ENCODE results near the gene ELOA2. TPM values are rescaled to one million over a fixed set of nuclear protein-coding genes. Genes with fewer than 3 reads are reported as not detected.

Gene ELOA2
- total RNA-seq = not detected

GRCh38 chr18:47035156-47035671 is at the start of gene ELOA2:
Gene ELOA2, minus strand, starts transcription at chr18:47035621. Its CDS starts 357 bp downstream, at chr18:47035264.
- no peak within 1 kb of the TSS for H3K27ac ChIP-seq

GRCh38 chr18:47081578-47081977 is 46.2 kb upstream of the ELOA2 start:
- 70 to 80% methylated on average over 2 of the region's 2 CpGs for WGBS, 2 donors
- Histone ChIP-seq H3K27ac (no peak overlapping the region), H3K4me1 (no peaks in the 10 kb centered on the region), H3K36me3 (replicated peaks in 1 of 2; ENCODE audit: insufficient read depth in 1 of 2, low read depth in 2 of 2) (no peaks in the 10 kb centered on the region), H3K4me3 (no peak overlapping the region), H3K9me3 (no peaks in the 10 kb centered on the region), H3K27me3 (no peaks in the 10 kb centered on the region)
- ATAC-seq = no peak
- intact Hi-C loops (cut with DNase I) = no loop called here
- TF ChIP-seq CTCF (IDR thresholded peaks at IDR 0.05) (no peak), POLR2A (IDR thresholded peaks at IDR 0.05) (no peak)
- no peak for DNase-seq

More at GRCh38 chr18:47035156-47035671, at the start of gene ELOA2:
- ATAC-seq = no peak
- Histone ChIP-seq H3K9me3 (no peaks in the 10 kb centered on the region), H3K27me3 (no peaks in the 10 kb centered on the region), H3K4me3 (no peak within 1 kb of the TSS), H3K36me3 (replicated peaks in 1 of 2; ENCODE audit: insufficient read depth in 1 of 2, low read depth in 2 of 2) (no peaks in the 10 kb centered on the region), H3K4me1 (no peaks in the 10 kb centered on the region)
- 94 to 99% methylated on average over 14 to 29 of the region's 29 CpGs for WGBS, 2 donors
- TF ChIP-seq POLR2A (IDR thresholded peaks at IDR 0.05) (no peak), CTCF (IDR thresholded peaks at IDR 0.05) (no peak)
- intact Hi-C loops (cut with DNase I) = no loop called here
- DNase-seq = no peak

GRCh38 chr18:47080872-47081271 is 45.5 kb upstream of the ELOA2 start:
- intact Hi-C loops (cut with DNase I) = no loop called here
- Histone ChIP-seq H3K27ac (no peak overlapping the region), H3K36me3 (replicated peaks in 1 of 2; ENCODE audit: insufficient read depth in 1 of 2, low read depth in 2 of 2) (no peaks in the 10 kb centered on the region), H3K4me1 (no peaks in the 10 kb centered on the region), H3K9me3 (no peaks in the 10 kb centered on the region), H3K4me3 (no peak overlapping the region), H3K27me3 (no peaks in the 10 kb centered on the region)
- ATAC-seq (no peak), DNase-seq (no peak)
- no peak for TF ChIP-seq POLR2A (IDR thresholded peaks at IDR 0.05)
- no peak for TF ChIP-seq CTCF (IDR thresholded peaks at IDR 0.05)
- 84 to 97% methylated on average over 2 of the region's 2 CpGs for WGBS, 2 donors

GRCh38 chr18:47077111-47077510 is 41.7 kb upstream of the ELOA2 start:
- H3K4me3 ChIP-seq = no peak overlapping the region
- TF ChIP-seq POLR2A (IDR thresholded peaks at IDR 0.05) = no peak
- no peak for TF ChIP-seq CTCF (IDR thresholded peaks at IDR 0.05)
- ATAC-seq = no peak
- no peak overlapping the region for H3K27ac ChIP-seq
- no peaks in the 10 kb centered on the region for H3K4me1 ChIP-seq
- no peaks in the 10 kb centered on the region for H3K9me3 ChIP-seq
- H3K27me3 ChIP-seq = no peaks in the 10 kb centered on the region
- 82 to 88% methylated on average over 7 of the region's 7 CpGs for WGBS, 2 donors
- H3K36me3 ChIP-seq (replicated peaks in 1 of 2; ENCODE audit: insufficient read depth in 1 of 2, low read depth in 2 of 2) = no peaks in the 10 kb centered on the region
- intact Hi-C loops (cut with DNase I) = no loop called here
- DNase-seq = no peak
